Measurements from ENCODE around the gene RNF157. TPM values are rescaled to one million over a fixed set of nuclear protein-coding genes. Genes with fewer than 3 reads are reported as not detected.

Gene RNF157
- total and polyA plus RNA-seq, 2 of the 13 experiments (the other 11 are each of a cell fraction or from before 2014, with no cell fraction given): 0.44 to 1.5 TPM

- TF ChIP-seq ZBED4 (CRISPR knock-in tag; IDR thresholded peaks at IDR 0.05; ENCODE audit: borderline replicate concordance): peak; percentile 82; the same call in 1 of the 2 replicates
- TF ChIP-seq ZNF678 (CRISPR knock-in tag; IDR thresholded peaks at IDR 0.05): no peak
- TF ChIP-seq, protein P1, sequence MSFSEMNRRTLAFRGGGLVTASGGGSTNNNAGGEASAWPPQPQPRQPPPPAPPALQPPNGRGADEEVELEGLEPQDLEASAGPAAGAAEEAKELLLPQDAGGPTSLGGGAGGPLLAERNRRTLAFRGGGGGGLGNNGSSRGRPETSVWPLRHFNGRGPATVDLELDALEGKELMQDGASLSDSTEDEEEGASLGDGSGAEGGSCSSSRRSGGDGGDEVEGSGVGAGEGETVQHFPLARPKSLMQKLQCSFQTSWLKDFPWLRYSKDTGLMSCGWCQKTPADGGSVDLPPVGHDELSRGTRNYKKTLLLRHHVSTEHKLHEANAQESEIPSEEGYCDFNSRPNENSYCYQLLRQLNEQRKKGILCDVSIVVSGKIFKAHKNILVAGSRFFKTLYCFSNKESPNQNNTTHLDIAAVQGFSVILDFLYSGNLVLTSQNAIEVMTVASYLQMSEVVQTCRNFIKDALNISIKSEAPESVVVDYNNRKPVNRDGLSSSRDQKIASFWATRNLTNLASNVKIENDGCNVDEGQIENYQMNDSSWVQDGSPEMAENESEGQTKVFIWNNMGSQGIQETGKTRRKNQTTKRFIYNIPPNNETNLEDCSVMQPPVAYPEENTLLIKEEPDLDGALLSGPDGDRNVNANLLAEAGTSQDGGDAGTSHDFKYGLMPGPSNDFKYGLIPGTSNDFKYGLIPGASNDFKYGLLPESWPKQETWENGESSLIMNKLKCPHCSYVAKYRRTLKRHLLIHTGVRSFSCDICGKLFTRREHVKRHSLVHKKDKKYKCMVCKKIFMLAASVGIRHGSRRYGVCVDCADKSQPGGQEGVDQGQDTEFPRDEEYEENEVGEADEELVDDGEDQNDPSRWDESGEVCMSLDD (CRISPR knock-in tag; IDR thresholded peaks at IDR 0.05; ENCODE audit: borderline replicate concordance): no peak
- TF ChIP-seq ZGPAT (CRISPR knock-in tag; IDR thresholded peaks at IDR 0.05): 0 out of 2 replicates have a peak, but pooled peaks have one; percentile 9
- no peak for TF ChIP-seq ZNF282 (IDR thresholded peaks at IDR 0.05; ENCODE audit: partially characterized antibody)
- TF ChIP-seq, protein P2, sequence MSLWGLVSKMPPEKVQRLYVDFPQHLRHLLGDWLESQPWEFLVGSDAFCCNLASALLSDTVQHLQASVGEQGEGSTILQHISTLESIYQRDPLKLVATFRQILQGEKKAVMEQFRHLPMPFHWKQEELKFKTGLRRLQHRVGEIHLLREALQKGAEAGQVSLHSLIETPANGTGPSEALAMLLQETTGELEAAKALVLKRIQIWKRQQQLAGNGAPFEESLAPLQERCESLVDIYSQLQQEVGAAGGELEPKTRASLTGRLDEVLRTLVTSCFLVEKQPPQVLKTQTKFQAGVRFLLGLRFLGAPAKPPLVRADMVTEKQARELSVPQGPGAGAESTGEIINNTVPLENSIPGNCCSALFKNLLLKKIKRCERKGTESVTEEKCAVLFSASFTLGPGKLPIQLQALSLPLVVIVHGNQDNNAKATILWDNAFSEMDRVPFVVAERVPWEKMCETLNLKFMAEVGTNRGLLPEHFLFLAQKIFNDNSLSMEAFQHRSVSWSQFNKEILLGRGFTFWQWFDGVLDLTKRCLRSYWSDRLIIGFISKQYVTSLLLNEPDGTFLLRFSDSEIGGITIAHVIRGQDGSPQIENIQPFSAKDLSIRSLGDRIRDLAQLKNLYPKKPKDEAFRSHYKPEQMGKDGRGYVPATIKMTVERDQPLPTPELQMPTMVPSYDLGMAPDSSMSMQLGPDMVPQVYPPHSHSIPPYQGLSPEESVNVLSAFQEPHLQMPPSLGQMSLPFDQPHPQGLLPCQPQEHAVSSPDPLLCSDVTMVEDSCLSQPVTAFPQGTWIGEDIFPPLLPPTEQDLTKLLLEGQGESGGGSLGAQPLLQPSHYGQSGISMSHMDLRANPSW (CRISPR knock-in tag; IDR thresholded peaks at IDR 0.05; ENCODE audit: borderline replicate concordance): peak; percentile 29; the same call in 1 of the 2 replicates
- TF ChIP-seq ZBTB20 (CRISPR knock-in tag; IDR thresholded peaks at IDR 0.05; ENCODE audit: borderline replicate concordance, low read depth): no peak
- 0 out of 2 replicates have a peak, but pooled peaks have one; percentile 29 for TF ChIP-seq ZNF605 (CRISPR knock-in tag; IDR thresholded peaks at IDR 0.05)
- no peak for TF ChIP-seq ZNF777 (CRISPR knock-in tag; IDR thresholded peaks at IDR 0.05)
- TF ChIP-seq EP300 (IDR thresholded peaks at IDR 0.05; ENCODE audit: low read depth in 2 of 2, low read length in 2 of 2): peak in 1 of 2 experiments; percentile 6; a peak in 1 of 4 replicates
- TF ChIP-seq EP300 (CRISPR knock-in tag; IDR thresholded peaks at IDR 0.05; ENCODE audit: borderline replicate concordance): no peak
- no peak for TF ChIP-seq ZSCAN22 (CRISPR knock-in tag; IDR thresholded peaks at IDR 0.05)
- TF ChIP-seq, protein P3, sequence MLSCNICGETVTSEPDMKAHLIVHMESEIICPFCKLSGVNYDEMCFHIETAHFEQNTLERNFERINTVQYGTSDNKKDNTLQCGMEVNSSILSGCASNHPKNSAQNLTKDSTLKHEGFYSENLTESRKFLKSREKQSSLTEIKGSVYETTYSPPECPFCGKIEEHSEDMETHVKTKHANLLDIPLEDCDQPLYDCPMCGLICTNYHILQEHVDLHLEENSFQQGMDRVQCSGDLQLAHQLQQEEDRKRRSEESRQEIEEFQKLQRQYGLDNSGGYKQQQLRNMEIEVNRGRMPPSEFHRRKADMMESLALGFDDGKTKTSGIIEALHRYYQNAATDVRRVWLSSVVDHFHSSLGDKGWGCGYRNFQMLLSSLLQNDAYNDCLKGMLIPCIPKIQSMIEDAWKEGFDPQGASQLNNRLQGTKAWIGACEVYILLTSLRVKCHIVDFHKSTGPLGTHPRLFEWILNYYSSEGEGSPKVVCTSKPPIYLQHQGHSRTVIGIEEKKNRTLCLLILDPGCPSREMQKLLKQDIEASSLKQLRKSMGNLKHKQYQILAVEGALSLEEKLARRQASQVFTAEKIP (CRISPR knock-in tag; IDR thresholded peaks at IDR 0.05; ENCODE audit: borderline replicate concordance): 0 out of 2 replicates have a peak, but pooled peaks have one; percentile 62
- no peak for TF ChIP-seq ZNF138 (CRISPR knock-in tag; IDR thresholded peaks at IDR 0.05; ENCODE audit: low read depth)
- TF ChIP-seq HIVEP1 (CRISPR knock-in tag; IDR thresholded peaks at IDR 0.05): 0 out of 2 replicates have a peak, but pooled peaks have one; percentile 8
- TF ChIP-seq THAP8 (CRISPR knock-in tag; IDR thresholded peaks at IDR 0.05; ENCODE audit: borderline replicate concordance): no peak
Observed at GRCh38 chr17:76241204-76241538, 878 bp upstream of the RNF157 start (continued).
